PC-9 (cell line): ENCODE results near the gene SRPRB. TPM values are rescaled to one million over a fixed set of nuclear protein-coding genes. Genes with fewer than 3 reads are reported as not detected.

Experiments used
- BruUV-seq: library from RNA; stranded (reverse); fragments of 400-500 nt; replicated peaks from 2 replicates; lab custom pipeline; 2021; lab: Mats Ljungman, UMichigan
- CTCF ChIA-PET: fragments of 300-600 bp; sonication (Branson Sonifier 250); formaldehyde crosslinking; loops from one replicate; lab custom pipeline; 2022; ENCODE audit warnings: antibody characterized with exemption; lab: Charles Lee
- POLR2A ChIA-PET: fragments of 300-600 bp; sonication (Branson Sonifier 250); formaldehyde crosslinking; loops from one replicate; lab custom pipeline; 2022; ENCODE audit warnings: antibody characterized with exemption; ENCODE audit not compliant: unreplicated experiment; lab: Charles Lee
- DNase-seq, 2 experiments: peaks; one replicate each; pipeline versions ENCODE4 v3.0.0 to v3.0.0-alpha.2; 2015 to 2022; ENCODE audit warnings: mixed read lengths in 1 of 2
- H2AFZ ChIP-seq: fragments of 200-600 bp; sonication (generic); 2 replicates; pipeline ENCODE4 v1.8.1; 2017; ENCODE audit warnings: antibody characterized with exemption
- H3F3A ChIP-seq: fragments of 200-600 bp; sonication (generic); 2 replicates; pipeline ENCODE4 v1.8.1; 2017; ENCODE audit warnings: antibody characterized with exemption, mild to moderate bottlenecking, low read depth; ENCODE audit not compliant: insufficient read depth
- H3K27ac ChIP-seq: fragments of 200-600 bp; sonication (generic); 2 replicates; pipeline ENCODE4 v1.6.1; 2016; ENCODE audit warnings: mixed run types
- H3K27me3 ChIP-seq: fragments of 200-600 bp; sonication (generic); 2 replicates; pipeline ENCODE4 v1.6.1; 2016; ENCODE audit warnings: low read depth, mixed run types; ENCODE audit not compliant: insufficient read depth
- H3K36me3 ChIP-seq: fragments of 200-600 bp; sonication (generic); 2 replicates; pipeline ENCODE4 v1.6.1; 2016; ENCODE audit warnings: low read depth, mixed run types
- H3K4me1 ChIP-seq: fragments of 200-600 bp; sonication (generic); replicated peaks from 2 replicates; pipeline ENCODE4 v1.6.1; 2016; ENCODE audit warnings: mixed run types; ENCODE audit not compliant: insufficient read depth
- H3K4me2 ChIP-seq: fragments of 200-600 bp; sonication (generic); 2 replicates; pipeline ENCODE4 v1.6.1; 2017; ENCODE audit warnings: mixed run types
- H3K4me3 ChIP-seq: fragments of 200-600 bp; sonication (generic); 2 replicates; pipeline ENCODE4 v1.6.1; 2016; ENCODE audit warnings: mixed run types
- H3K79me2 ChIP-seq: fragments of 200-600 bp; sonication (generic); 2 replicates; pipeline ENCODE4 v1.6.1; 2017; ENCODE audit warnings: low read depth, mixed run types
- H3K9me2 ChIP-seq: fragments of 200-600 bp; sonication (generic); 2 replicates; pipeline ENCODE4 v1.8.1; 2017; ENCODE audit warnings: mild to moderate bottlenecking; ENCODE audit not compliant: insufficient read depth
- H3K9me3 ChIP-seq: fragments of 200-600 bp; sonication (generic); 2 replicates; pipeline ENCODE4 v1.8.1; 2016; ENCODE audit warnings: low read depth; ENCODE audit not compliant: insufficient read depth
- H4K20me1 ChIP-seq: fragments of 200-600 bp; sonication (generic); 2 replicates; pipeline ENCODE4 v1.8.1; 2017; ENCODE audit not compliant: insufficient read depth
- CTCF ChIP-seq: fragments of 200-600 bp; sonication (generic); conservative IDR thresholded peaks from 2 replicates; pipeline ENCODE4 v1.6.1; 2017; ENCODE audit warnings: mixed run types, antibody characterized with exemption, mild to moderate bottlenecking, moderate library complexity
- EZH2 ChIP-seq: fragments of 200-600 bp; sonication (generic); IDR thresholded peaks from 2 replicates; pipeline ENCODE4 v1.8.0; 2017; ENCODE audit warnings: antibody characterized with exemption, low read depth
- intact Hi-C: fragments of 100-400 bp; cut with micrococcal nuclease; formaldehyde crosslinking; loops from one replicate; pipeline ENCODE4 v1.10.0; 2022; ENCODE audit not compliant: unreplicated experiment
- total RNA-seq: library from RNA; stranded (reverse); gene quantifications from 2 replicates; pipeline ENCODE4 v1.2.3, GENCODE V29; 2021

SRPRB gene
- total RNA-seq, 1 experiment from 2014 or later = 25.5 TPM

DNA sequence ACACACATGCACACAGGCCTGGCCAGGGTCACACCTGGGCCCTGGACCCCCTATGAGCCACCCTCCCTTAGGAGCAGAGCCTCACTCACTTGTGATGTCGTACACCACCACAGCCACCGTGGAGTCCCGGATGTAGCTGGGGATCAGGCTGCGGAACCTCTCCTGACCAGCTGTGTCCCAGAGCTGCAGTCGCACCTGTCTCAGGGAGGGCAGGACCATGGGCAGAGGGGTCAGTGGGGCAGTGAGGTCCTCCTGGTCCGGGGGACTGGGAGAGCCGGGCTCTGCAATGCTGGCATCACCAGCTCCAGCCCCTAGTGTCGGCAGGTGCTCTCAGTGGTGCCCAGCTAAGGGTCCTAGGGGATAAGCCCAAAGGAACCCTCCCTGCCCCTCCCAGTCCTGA lies 35.6 kb downstream of the SRPRB start:
- Histone ChIP-seq H3K4me1 (no peaks in the 10 kb centered on the region), H3K79me2 (no peaks in the 10 kb centered on the region), H3K9me3 (no peaks in the 10 kb centered on the region), H4K20me1 (no peaks in the 10 kb centered on the region), H3K27me3 (peaks cover 27% of the 10 kb centered on the region), H3K4me2 (no peak overlapping the region), H3K9me2 (no peaks in the 10 kb centered on the region), H3K36me3 (no peaks in the 10 kb centered on the region), H3F3A (no peaks in the 10 kb centered on the region), H2AFZ (no peak overlapping the region), H3K27ac (no peak overlapping the region), H3K4me3 (no peak overlapping the region)
- BruUV-seq = no TSS peak
- DNase-seq = no peak
- TF ChIP-seq CTCF (no peak), EZH2 (no peak)
- ChIA-PET POLR2A (no interaction called here), CTCF (no interaction called here)
- intact Hi-C loops = no loop called here

GRCh38 chr3:133842158-133842557 lies 36.5 kb downstream of the SRPRB start:
- BruUV-seq = no TSS peak
- H3K36me3 ChIP-seq = no peaks in the 10 kb centered on the region

DNA sequence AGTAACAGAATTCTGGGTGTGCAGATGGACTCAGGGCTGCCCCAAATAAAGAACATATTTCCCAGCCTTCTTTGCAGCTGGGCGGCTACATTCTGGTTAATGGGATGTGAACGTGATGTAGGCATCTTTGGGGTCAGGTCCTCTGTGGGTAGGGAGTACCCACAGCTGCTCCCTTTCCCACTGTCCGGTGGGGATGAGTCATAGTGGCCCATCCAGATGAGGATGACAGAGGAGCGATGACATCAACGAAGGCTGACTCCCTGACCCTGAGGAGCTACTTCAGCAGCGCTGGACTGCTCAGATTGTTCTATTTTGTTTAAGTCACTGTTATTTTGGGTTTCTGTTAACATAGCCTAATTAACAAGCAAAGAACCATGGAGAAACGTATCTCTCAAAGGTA lies 38.0 kb downstream of the SRPRB start:
- Histone ChIP-seq H3K4me1 (no peaks in the 10 kb centered on the region), H3K9me2 (no peaks in the 10 kb centered on the region), H3K4me2 (no peak overlapping the region), H3K27ac (no peak overlapping the region), H3K27me3 (peaks cover 24% of the 10 kb centered on the region; the same call in 1 of the 2 replicates), H4K20me1 (no peaks in the 10 kb centered on the region), H3F3A (no peaks in the 10 kb centered on the region), H3K9me3 (no peaks in the 10 kb centered on the region), H3K79me2 (no peaks in the 10 kb centered on the region), H3K36me3 (no peaks in the 10 kb centered on the region), H3K4me3 (no peak overlapping the region), H2AFZ (no peak overlapping the region)
- POLR2A ChIA-PET = no interaction called here
- TF ChIP-seq CTCF (no peak), EZH2 (no peak)
- no TSS peak for BruUV-seq
- intact Hi-C loops = no loop called here
- CTCF ChIA-PET = no interaction called here
- DNase-seq = no peak

More at GRCh38 chr3:133842158-133842557, 36.5 kb downstream of the SRPRB start:
- Histone ChIP-seq H3K79me2 (no peaks in the 10 kb centered on the region), H3K4me2 (no peak overlapping the region), H3F3A (no peaks in the 10 kb centered on the region), H3K9me2 (no peaks in the 10 kb centered on the region), H3K4me3 (no peak overlapping the region), H3K4me1 (no peaks in the 10 kb centered on the region), H3K27me3 (peaks cover 26% of the 10 kb centered on the region), H4K20me1 (no peaks in the 10 kb centered on the region), H2AFZ (no peak overlapping the region), H3K9me3 (no peaks in the 10 kb centered on the region), H3K27ac (no peak overlapping the region)
- ChIA-PET CTCF (no interaction called here), POLR2A (no interaction called here)
- no peak for DNase-seq
- intact Hi-C loops = no loop called here
- no peak for TF ChIP-seq EZH2
- no peak for TF ChIP-seq CTCF
